Activated T-cell treated with anti-CD3 and anti-CD28 coated beads for 24 hours (primary cell): Measurements from ENCODE around the gene CAV1.

Experiments used
- DNase-seq: peaks from one replicate; pipeline ENCODE4 v3.0.0-alpha.2; 2020; ENCODE audit warnings: low read depth

Gene CAV1

DNA sequence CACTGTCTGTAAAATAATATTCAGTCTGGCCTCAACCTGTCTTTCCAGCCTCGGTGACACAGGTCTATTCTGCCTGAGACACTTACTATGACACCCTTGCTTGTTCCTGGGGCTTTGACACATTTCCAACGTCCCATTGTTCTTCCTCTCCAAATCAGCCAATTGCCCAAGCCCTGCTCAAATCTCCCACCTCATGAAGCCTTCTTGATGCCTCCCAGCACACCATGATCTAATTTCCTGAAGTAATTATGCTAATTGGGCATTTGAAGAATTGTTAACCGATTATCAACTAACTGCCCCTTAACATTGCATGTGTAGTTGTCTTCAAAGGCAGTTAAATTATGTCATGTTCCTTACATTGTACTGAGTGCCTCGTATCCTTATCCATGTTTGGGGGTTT, 33.1 kb downstream of the CAV1 start:
- DNase-seq = no peak

DNA sequence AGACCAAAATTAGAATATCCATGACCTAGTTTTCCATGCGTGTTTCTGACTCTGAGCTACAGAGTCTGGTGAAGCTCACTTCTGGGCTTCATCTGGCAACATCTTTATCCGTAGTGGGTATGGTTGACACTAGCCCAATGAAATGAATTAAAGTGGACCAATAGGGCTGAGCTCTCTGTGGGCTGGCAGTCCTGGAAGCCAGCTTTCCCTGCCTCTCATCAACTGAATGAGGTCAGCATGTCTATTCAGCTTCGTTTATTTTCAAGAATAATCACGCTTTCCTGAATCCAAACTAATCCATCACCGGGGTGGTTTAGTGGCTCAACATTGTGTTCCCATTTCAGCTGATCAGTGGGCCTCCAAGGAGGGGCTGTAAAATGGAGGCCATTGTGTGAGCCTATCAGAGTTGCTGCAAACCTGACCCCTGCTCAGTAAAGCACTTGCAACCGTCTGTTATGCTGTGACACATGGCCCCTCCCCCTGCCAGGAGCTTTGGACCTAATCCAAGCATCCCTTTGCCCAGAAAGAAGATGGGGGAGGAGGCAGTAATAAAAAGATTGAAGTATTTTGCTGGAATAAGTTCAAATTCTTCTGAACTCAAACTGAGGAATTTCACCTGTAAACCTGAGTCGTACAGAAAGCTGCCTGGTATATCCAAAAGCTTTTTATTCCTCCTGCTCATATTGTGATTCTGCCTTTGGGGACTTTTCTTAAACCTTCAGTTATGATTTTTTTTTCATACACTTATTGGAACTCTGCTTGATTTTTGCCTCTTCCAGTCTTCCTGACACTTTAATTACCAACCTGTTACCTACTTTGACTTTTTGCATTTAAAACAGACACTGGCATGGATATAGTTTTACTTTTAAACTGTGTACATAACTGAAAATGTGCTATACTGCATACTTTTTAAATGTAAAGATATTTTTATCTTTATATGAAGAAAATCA, 35.5 kb downstream of the CAV1 start:
- no peak for DNase-seq

DNA sequence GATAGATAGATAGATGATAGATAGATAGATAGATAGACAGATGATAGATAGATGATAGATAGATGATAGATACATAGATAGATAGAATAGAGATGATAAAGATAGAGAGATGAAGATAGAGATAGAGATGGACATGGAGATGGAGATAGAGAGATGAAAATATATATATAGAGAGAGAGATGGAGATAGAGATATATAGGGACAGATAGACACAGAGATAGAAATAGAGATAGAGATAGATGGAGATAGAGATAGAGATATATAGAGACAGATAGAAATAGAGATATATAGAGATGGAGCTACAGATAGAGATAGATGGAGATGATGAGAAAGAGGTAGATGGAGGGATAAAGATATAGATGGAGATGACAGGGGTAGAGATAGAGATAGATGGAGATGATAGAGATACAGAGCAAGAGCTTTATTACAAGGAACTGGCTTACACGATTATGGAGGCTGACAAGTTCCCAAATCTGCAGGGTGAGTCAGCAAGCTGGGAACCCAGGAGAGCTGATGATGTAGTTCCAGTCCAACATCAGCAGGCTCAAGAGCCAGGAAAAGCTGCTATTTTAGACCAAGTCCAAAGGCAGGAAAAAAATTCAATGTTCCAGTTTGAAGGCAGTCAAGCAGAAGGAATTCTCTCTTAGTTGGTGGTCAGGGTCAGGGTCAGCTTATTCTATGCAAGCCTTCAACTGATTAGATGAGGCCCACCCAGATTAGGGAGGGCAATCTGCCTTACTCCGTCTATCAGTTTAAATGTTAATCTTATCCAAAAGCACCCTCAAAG, 37.1 kb downstream of the CAV1 start:
- DNase-seq = no peak

DNA sequence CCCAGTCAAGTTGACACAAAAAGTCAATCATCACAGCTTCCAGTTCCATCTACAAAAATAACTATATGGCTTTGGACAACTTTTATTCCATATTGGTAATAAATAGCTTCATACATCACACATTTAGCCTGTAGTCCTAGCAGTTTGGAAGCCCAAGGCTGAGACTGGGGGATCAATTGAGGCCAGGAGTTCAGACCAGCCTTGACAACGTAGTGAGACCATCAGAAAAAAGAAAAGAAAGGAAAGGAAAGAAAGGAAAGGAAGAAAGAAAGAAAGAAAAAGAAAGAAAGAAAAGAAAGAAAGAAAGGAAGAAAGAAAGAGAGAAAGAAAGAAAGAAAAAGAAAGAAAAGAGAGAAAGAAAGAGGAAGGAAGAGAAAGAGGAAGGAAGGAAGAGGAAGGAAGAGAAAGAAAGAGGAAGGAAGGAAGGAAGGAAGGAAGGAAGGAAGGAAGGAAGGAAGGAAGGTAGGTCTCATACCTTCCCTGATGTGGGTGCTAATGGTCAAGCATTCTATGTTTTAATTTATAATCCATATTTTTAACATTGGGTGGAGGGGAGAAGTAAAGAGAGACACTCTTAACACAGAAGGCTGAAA, 37.8 kb downstream of the CAV1 start:
- DNase-seq = no peak

DNA sequence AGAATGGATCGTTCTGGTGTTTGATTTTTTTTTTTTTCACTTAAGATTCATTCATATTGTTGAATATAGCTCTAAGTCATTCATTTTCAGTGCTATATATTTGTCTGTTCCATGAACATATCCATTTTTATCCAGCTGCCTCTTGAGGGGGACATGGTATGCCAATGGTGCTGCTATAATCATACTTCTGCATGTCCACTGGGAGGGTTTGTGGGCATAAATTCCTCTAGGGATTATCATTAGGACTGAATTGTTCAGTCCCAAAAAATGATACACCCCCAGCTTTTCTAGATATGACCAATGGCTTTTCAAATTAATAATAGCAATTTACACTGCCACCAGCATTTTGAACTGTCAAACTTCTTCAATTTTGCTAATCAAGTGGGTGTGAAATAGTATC, 41.1 kb downstream of the CAV1 start:
- DNase-seq = no peak

DNA sequence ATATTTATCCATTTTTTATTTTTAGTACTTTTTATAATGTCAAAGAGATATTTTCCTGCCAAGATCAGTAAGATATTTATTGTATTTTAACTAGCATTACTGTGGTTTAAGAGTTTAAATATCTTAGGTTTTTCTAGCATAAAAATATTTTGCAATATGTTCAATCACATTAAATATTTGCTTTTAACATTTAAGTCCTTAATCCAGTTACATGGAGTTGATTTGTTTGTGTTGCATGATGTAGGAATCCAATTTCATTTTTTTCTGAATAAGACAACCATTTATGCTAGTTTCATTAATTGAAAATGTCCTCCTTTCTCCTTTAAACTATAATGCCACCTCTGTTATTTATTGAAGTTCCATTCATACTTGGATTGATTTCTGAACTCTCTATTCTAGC, 41.8 kb downstream of the CAV1 start:
- no peak for DNase-seq

DNA sequence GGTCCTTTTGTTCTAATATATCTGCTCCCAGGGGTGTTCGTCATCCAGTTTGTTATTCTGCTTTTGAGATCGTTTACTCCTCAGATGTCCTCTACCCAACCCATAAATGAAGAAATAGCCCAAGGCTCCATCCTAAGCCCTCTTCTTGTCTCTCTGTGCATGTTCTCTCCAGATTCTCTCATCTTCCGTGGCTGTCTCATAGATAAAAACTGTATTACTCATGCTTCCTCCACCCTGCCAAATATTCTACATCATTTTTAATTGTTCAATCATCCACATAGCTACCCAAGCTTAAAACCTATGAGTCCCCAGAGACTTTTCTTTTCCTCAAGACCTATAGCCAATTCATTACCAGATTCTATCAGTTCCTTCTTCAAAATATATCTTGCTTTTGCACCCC, 44.9 kb downstream of the CAV1 start:
- DNase-seq = no peak

DNA sequence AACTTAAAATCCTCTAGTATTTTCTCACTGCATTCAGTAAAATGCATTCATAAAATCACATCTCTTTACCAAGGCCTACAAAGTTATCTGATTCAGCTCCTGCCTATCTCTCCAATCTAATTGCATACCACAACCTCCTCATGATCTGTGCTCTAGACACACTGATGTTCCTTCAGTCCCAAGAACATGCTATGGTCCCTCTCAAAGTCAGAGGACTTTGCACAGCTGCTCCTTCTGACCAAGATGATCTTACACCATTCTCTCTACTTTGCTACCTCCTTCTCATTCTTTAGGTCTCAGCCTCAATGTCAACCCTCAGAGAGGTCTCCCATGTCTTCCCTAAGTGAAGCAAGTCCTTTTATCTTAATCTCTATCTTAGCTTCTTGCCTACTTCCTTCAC, 45.5 kb downstream of the CAV1 start:
- DNase-seq = no peak

DNA sequence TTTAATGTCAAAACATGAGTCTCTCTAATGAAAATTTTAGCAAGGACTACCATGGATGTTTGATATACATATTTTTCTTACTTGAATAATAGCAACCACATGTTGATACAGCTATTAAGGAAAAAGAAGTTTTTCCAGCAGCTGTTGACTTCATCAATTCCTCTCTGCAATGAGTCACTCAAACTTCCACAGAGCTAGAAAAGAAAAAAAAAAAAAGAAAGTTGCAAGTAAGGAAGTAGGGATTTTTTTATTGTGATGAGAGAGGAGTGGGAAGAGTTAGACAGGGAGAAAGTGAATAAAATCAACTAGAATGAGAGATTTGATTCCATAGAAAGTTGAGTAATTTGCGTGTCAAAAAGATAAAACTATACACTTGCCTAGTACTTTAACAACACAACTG, 46.2 kb downstream of the CAV1 start:
- DNase-seq = no peak

DNA sequence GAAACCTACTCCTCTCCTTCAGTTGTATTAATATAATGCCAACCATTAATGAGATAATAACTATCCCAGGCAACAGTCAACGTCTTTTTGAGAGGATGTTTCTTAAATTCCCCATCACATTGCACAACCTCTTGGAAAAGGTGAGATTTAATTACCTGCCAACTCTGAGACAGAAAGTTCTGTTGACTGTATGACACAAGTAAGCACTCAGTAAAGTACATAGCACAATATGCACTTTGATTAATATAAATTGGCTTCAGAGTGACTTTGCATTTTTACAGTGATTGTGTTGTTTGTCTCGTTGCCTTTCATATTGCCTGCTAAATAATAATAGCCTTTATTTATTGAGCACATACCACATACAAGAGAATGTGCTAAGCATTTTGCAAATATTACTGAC, 46.7 kb downstream of the CAV1 start:
- no peak for DNase-seq

DNA sequence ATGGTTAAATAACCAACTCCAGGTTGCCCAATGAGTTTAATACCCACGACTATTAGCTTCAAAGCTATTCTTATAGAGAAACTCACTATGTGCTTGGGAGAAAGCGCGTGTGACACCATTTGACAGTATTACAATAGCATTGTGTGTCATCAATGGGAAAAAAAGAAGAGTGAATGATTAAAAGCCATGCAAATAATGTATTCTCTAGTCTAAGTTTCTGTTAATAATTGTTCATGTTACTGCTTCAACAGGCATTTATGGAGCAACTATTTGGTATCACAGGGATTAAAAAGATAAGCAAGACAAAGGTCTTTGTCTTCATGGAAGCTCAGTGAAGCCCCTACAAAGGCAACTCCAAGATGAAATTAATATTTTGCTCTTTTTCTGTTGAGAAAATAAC, 47.2 kb downstream of the CAV1 start:
- no peak for DNase-seq

DNA sequence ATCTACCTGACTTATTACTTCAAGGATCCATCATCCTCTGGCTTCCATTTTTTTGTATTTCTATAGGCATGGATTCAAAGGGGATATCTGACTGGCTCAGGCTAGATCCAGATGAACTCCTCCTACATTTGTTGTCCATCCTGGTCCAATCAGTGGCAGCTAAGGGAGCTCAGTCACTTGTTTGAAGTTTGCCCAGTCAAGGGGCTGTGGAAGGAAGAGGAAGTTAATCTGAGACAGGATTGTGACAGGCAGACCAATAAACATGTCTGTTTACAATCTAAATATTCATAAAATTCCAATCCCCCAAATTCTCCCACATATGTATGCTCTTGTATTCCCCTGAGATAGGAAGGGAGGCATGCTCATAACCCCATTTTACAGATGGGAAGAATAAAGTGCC, 48.7 kb downstream of the CAV1 start:
- no peak for DNase-seq

DNA sequence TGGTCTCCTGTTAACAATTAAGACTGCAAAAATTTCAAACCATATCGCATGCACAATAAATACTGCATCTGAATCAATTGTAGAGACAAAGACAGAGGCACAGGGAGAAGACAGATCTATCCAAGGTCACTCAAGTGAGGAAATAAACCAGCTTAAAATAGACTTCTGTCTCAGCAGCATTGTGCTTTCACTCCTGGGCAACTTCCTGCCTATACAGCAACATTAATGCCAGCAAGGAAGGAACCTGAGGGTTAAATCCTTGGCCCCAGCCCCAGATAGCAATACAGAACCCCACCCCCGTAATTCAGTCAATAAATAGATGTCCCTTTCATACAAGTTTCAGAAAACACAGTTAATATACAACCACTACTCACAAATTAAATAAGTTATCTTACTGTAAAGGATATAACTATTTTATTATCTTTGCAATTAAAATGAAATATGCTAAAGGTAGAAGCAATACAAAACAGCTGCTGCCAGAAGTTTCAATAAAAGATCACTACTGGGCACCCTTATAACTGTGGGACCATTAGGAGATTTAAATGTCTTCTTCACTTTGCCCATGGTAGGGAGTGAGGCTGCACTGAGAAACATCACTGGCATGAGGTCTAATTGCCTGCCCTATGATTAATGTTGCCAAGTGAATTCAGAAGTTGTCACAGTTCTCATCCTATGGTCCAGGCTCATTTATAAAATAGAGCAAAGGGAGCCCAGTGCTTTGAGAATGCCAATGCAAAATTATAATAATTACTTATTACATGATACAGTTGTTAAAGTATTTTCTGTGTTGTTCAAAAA, 49.4 kb downstream of the CAV1 start:
- DNase-seq = no peak

DNA sequence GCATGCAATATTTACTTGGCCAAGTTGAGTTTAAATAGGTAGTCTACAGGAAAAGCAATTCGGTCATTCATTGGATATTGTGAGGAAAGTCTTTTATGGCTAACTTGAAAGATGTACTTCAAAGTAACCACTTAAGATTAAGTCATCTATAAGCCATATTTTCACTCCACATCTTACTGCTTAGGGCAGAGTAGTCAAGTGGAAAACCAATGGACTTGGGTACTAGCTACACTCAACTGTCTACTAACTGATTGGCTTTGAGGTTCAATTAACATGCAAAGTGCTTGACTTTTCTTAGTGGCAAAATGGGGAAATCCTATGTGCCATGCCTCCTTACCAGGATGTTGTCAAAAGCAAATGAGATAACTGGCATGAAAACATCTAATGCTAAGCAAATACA, 51.0 kb downstream of the CAV1 start:
- no peak for DNase-seq

DNA sequence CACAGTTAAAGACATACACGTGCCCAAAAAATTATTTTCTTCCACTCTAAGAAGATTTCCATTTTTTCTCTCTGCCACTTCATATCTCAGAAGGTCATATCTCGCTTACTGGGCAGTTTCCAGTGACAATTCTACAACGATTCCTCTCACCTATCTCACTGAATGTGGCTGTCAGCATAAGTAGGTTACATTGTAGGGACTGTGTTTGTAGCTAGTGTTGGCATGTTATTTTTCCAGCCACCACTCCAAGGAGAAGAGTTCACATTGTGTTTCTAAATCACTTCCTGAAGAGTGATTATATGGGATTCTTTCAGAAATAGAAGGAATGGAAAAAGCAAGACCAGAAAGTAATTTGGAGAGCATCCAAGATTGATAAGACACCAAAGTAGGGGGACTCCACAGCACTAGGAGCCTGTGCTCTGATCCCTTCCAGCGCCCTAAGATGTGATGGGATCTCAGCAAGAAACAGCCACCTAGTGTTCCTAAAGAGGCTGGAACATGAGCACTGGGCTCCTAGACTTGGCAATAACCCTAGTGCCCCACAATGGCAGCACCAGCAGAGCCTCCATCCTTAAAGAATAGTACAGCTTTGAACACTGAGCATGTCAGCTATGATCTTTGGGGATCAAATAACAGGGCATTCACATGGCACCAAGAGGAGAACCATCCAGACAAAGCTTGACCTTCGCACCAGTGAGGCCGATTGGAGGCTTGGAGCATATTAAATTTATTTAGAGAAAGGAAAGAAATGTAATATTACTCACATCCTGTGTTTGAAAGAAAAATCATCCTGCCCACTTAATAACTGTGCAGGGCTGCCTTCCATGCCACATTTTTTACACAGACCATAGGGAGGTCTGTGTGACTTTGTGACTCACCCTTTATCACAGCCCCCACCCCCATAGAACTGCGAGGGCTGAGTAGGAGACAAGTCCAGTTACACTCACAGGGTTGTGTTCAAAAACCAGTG, 51.8 kb downstream of the CAV1 start:
- no peak for DNase-seq

DNA sequence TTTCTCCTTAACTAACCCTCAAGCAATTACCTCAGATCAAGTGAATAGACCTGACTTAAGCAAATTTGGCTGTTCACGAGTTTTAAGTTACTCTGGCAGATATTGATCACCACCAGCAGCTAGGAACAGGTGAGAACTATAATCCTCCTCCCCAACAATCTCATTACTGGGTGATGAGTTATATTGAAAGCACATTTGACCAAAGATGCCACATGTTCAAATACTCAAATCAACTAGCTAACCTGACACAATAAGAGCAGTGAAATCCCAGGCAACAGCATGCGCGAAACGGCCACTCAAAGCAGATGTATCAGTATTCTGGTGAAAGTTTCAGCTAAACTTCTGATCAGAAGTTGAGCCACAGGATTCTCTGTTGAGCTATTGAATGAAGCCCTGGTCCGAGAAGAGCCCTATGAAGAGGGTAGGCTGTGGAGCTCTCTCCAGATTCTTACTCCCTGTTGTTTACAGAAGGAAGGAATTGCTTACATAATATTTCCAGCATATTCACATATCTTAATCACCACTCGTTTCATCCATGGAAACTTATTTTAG, 52.6 kb downstream of the CAV1 start:
- no peak for DNase-seq

DNA sequence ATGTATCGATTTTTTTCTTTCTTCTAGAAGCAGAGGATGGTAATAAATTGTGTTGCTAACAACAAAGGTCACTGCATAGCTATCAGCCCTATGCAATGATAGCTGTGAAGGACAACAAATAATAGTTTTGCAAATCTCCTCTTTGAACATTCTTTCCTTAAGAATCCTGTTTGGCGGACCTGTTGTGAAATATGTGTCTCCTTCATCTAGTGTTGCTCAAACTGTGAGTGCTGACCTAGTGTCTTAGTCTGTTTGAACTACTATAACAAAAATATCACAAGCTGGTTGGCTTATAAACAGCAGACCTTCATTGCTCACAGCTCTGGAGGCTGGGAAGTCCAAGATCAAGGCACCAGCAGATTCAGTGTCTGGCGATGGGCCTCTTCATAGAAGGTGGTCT, 53.7 kb downstream of the CAV1 start:
- DNase-seq = no peak

DNA sequence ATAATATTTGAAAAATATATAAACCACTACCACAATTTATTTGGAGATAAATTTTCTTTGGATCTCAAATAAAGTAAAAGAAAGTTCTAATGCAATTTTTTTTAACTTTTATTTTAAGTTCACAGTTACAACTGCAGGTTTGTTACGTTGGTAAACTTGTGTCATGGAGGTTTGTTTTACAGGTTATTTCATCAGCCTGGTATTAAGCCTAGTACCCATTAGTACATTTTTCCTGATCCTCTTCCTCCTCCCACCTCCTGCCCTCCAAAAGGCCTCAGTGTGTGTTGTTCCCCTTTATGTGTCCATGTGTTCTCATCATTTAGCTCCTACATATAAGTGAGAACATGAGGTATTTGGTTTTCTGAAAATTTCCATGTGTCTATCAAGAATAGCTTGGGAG, 54.5 kb downstream of the CAV1 start:
- no peak for DNase-seq

DNA sequence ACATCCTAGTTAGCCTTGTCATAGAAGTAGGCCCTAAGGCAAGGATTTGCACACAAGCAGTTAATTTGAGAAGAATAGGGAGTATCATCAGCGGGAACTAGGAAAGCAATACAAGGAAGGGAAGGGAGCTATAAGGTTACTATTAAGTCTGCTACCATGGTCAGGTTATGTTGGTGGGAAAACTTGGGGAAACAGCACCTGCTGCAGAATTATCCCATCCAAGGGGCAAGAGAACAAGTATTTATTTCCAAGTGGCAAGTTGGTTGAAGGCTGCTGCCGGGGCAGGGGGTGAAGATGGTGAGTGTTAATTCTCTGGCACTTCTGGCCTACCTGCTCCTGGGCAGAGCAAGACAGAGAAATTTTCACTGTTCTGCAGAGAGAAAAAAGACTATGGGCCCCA, 55.0 kb downstream of the CAV1 start:
- DNase-seq = no peak

DNA sequence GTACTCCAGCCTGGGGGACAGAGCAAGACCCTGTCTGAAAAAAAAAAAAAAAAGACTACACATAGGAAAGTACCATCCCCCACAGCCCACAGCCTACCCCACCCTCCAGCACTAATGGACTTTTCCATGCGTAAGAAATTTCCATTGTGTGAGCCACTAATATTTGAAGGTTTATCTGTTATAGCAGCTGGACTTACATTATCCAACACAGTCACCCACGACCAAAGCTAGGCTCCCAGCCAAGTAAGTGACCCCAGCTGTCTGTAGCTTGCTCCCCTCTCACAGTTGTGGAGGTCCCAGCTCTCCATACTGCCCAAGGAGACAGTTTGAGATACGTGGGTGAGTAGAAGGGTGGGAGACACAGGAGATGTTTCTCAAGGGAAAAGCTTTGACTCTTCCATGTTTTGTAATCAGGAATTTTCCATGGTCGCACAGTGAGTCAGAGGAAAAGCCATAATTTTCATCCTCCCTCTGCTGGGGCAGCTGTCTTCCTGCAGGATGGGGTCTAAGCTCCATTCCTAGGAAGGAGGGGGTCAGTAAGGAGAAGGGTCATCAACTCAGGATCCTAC, 57.4 kb downstream of the CAV1 start:
- DNase-seq = no peak
